PC-9 (cell line): Measurements from ENCODE around the gene COL5A1.

Source experiments
- CTCF ChIP-seq: fragments of 200-600 bp; sonication (generic); conservative IDR thresholded peaks from 2 replicates; pipeline ENCODE4 v1.6.1; 2017; ENCODE audit warnings: mixed run types, antibody characterized with exemption, mild to moderate bottlenecking, moderate library complexity
- EZH2 ChIP-seq: fragments of 200-600 bp; sonication (generic); IDR thresholded peaks from 2 replicates; pipeline ENCODE4 v1.8.0; 2017; ENCODE audit warnings: antibody characterized with exemption, low read depth

GRCh38 chr9:134671341-134672113 is 29.9 kb downstream of the COL5A1 start:
- TF ChIP-seq CTCF: no peak
- no peak for TF ChIP-seq EZH2
